OCI-M2 (cell line): ENCODE measurements around the gene BIN1.

Experiments
- DNase-seq: peaks from one replicate; lab custom pipeline; 2025; ENCODE audit not compliant: unreplicated experiment; lab: John Stamatoyannopoulos, UW

BIN1 gene

GRCh38 chr2:127048969-127049897 is 57.7 kb downstream of the BIN1 start:
- no peak for DNase-seq

DNA sequence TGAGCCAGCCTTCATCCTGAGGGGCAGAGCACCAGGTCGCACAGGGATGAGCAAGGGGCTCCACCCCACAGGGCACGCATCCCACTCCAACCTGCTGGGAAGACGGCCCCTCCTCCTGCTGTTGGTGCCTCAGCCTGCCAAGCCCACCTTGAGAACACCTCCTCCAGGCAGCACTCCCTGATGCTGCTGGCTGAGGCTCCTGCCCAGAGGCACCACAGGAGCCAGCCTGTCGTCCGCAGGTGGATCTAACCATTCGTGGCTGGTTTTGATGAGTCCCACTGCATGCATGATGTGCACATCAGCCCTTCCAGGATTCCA is 58.4 kb downstream of the BIN1 start:
- DNase-seq: no peak

- no peak for DNase-seq
Measured at GRCh38 chr2:127047716-127048617, 59.0 kb downstream of the BIN1 start.

DNA sequence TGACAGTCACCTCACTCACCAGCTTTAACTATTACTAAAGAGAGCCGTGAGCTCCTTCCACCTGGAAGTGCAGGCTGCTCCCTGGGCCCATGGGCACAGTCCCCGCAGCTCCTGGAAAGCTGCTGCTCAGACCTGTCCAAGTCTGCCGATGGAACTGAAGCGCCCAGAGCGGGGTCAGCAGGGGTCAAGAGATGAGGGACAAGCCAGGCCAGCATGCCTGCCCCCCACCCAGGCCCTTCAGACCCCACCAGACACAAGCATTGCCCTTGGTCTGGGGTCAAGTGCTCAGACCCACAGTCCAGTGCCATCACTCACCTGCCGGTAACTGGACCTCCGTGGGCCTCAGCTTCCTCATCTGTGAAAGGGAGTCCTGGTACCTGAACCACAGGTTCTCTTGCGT is 59.9 kb downstream of the BIN1 start:
- DNase-seq: no peak

DNA sequence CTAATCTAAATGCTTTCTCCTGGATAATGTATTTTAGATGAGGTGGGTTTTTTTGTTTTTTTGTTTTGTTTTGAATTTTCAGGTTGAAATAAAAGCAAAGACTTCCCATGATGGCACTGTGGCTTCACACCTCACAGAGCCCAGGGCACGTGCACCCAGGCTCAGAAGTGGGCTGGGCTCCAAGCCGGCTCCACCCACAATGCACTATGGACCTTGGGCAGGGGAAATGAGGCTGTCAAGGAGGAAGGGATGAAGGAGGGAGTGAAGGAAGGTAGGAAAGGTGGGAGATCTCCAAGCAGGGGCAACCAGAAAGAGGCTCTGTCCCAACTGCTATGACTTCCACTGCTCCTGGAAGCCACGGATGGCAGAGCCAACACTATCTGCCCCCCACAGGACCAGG is 60.4 kb downstream of the BIN1 start:
- DNase-seq: no peak

DNA sequence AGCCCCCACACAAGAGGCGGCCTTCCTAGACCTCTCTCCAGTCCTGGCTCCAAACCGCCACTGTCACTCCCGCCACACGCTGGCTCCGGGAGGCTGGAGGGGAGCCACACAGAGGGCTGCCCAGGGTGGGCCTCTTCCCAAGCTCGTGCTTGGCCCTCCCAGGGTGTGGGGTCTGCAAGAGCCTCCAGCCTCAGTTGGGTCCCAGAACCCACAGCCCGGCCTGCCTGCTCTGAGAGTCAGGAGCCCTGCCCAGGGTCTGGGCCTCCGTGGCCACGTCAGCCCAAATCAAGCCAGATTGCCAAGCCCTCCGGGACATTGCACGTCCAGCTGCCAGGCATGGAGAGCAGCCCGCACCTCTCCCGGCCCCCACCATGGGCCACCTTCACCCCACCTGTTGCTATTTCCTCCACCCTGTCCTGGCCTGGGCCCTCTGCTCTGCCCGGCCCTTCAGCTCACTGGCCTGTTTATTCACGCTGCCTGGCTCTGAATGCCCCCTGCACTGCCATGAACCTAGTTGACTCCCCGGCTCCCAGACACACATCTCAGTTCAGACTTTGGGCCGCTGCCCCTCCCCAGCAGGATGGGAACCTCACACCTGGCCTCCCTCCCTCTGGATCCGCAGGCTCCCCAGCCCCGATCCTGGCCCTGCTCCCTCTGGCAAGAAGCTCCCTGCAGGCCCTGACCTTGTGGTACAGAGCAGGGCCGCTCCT is 61.0 kb downstream of the BIN1 start:
- DNase-seq: no peak

DNA sequence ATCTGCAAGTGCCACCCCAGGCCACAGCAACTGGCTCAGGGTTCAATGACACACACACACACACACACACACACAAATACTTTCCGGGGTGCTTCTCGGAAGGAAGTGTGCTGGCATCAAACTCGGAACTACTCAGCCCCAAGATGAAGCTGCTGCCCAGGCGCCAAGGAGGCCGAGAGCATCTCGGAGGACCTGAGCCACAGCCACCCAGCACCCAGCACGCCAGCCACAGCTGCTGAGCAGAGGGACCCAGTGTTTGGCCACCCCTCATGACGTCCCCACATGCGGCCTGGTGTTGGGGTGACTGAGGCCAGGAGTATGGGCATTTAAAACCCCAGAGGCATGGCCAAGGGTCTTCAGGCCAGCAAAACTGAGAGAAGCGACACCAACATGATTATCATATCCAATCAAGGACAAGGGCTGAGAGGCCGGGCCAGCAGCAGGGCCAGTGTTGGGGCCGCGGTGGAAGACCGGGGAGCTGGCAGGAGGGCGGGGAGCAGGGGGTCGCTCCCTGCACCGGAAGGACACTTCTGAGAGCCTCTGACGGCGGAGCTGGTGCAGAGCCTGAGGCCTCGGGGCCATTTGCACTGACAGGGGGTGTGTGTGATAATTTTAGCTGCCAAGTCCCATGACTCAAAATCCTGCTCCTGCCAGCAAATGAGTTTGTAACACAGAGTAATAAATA is 61.8 kb downstream of the BIN1 start:
- DNase-seq: no peak

- no peak for DNase-seq
Measured at GRCh38 chr2:127044165-127044718, 62.7 kb downstream of the BIN1 start.

DNA sequence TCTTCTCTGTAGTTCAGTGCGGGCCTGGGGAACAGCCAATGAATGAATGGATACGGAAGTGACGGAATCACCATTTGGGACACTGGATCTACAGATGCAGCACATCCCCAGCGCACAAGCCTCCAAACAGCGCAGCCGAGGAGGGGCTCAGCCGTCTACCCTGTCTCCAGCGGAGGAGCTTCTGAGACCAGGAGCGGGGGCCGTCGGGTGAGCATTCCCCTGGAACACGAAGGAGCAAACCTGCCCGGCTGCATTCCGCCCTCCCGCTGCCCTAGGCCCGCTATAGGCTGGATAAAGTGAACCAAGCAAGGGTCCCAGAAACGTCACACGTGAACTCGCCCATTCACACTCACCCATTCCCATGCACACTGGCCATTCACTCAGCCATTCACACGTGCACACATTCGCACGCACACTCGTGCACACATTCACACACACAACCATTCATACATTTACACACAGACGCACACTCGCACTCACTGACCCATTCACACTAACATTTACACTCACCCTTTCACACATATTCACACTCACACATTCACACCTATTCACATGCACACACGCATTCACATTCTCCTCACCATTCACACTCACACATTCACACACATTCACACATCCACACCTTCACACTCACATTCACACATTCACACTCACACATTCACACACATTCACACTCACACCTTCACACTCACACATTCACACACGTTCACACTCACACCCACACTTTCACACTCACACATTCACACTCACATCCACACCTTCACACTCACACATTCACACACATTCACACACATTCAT is 63.4 kb downstream of the BIN1 start:
- no peak for DNase-seq

DNA sequence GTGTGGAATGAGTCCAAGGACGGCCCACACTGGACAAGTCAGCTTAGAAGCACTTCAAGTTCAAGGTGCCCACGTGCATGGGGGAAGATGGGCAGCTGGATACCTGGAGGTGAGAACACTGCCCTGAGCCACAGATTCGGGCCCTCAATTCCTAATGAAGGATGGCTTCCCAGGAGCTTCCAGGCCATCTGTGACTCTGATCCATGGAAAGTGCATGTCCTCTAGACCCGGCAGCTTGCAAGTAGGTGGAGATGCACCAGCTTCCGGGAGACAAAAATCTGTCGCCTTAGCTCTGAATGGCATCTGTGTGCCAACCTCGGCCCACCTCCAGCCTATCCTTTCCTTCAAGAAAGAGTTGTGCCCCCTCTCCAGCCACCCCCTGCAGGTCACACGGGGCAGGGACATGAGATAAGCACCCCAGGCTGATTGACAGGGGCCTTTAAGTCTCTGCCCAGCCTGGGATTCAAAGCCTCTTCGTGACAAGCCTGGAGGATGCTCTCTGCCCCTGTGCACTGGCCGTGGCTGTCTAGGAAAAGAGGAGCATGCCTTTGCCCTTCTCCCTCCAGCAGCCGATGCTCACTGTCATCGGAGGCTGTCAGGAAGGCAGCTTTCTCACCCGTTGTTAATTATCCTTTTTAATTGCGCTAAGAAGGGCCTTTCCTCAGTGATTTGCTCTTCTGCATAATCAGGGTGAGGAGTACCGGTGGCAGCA is 65.5 kb downstream of the BIN1 start:
- no peak for DNase-seq

DNA sequence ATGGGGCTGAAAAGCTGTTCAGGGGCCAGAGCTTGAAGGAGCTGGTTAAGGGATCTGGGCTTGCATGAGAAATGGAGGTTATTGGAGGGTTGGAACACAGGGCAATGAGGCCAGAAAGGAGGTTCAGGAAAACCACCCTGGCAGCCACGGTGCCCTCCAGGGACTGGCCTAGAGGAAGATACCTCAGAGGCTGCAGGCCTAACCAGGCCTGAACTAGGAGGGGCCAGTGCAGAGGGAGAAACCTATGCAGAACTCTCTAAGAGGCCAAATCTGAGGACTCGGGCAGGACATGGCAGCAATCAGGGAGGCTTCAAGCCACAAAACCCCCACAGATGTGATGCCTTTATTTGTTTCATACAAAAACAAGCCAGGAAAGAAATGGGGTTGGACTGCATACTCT is 66.8 kb downstream of the BIN1 start:
- no peak for DNase-seq

GRCh38 chr2:127039387-127040031 is 67.4 kb downstream of the BIN1 start:
- no peak for DNase-seq

DNA sequence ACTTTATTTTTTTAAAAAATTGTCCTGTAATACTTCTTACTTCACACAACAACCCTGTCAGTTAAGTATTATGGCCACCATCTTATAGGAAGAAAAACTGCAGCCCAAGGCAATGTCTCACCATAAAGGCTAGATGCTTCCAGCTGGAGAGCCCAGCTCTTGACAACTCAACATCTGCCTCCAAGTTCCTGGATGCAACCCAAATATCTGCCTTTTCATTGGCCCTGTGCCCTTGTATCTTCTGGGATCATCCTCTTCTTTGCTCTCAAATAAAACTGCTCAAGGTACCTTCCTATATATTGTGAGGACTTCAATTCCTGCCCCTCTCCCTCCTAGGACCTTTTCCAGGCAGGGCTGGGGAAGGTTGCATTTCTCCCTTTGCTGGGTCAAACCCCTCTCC is 69.5 kb downstream of the BIN1 start:
- no peak for DNase-seq

GRCh38 chr2:127034883-127035611 is 71.9 kb downstream of the BIN1 start:
- no peak for DNase-seq

GRCh38 chr2:127034051-127034450 is 72.9 kb downstream of the BIN1 start:
- DNase-seq: no peak

DNA sequence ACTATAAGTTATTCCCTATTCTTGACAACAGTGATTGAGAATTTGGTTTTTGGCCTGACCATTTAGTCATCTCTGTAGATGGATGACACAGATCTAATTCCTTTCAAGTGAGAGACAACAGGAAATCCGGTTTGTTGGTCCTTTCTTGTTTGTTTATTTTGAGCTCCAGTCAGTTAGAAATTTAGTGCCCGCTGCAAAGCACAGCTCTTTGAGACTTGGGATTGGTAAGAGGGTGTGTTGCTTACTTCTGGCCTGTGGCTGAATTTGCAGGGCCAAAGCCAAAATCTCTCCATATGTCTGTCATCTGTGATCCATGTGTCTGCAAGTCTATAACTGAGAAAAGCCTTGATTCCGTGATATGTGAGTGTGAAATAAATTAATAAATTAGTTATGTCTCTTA is 74.3 kb downstream of the BIN1 start:
- no peak for DNase-seq

DNA sequence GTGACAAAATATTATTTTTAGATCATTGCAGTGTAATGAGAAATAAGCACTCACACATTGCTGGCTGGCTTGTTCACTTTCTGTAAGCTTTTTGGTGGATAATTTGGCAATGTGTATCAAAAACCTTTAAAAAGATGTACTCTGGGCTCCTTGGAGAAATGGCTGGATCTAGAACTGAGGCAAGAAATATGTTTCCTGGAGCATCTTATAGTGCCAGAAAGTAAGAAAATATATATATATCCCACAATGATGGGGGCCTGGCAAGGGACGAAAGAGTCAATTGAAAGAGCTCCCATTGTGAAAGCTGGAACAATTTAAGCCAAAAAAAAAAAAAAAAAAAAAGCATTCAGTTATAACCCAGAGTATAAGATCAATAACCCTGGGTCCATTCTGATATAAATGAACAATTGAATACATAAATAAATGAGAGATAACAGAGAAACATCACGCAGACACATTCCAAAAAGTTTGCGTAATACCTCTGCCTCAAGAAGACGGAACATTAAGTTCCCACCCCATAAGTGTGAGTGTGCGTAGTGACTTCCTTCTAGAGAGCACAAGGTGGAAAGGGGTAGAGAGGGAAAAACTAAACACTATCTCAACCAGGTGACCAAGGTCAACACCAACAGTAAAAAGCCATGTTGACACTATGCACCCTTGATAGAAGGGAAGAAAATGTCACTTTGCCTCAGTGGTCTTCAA is 77.5 kb downstream of the BIN1 start:
- no peak for DNase-seq
